GM18517 (cell line): ENCODE data around the gene INTS15.

Experiments
- ATAC-seq: cut with Tn5 transposase; IDR thresholded peaks from one replicate; pipeline ENCODE4 v1.9.1; 2021; ENCODE audit warnings: mild to moderate bottlenecking, moderate library complexity; ENCODE audit not compliant: unreplicated experiment

The INTS15 gene

GRCh38 chr7:6589829-6590644 lies at the start of gene INTS15:
TSS of gene INTS15 (plus strand) at chr7:6590021. CDS start at chr7:6590284, 263 bp downstream.
- peak; percentile 83 for ATAC-seq

GRCh38 chr7:6542368-6542767 lies 47.5 kb upstream of the INTS15 start:
- ATAC-seq, result no peak

- ATAC-seq, result no peak
These were observed 44.3 kb upstream of the INTS15 start for GRCh38 chr7:6545398-6546126.

- no peak for ATAC-seq
These were observed 43.1 kb upstream of the INTS15 start for GRCh38 chr7:6546498-6547251.

- ATAC-seq, result no peak
These were observed 42.4 kb upstream of the INTS15 start for GRCh38 chr7:6547400-6547799.

- ATAC-seq, result no peak
These were observed 38.8 kb upstream of the INTS15 start, which contains the start of gene GRID2IP for GRCh38 chr7:6551016-6551511. TSS of gene GRID2IP (minus strand) at chr7:6551461. CDS start at chr7:6551436, 25 bp downstream.

- no peak for ATAC-seq
These were observed 36.3 kb upstream of the INTS15 start for GRCh38 chr7:6553448-6554044.

- ATAC-seq, result no peak
These were observed 35.0 kb upstream of the INTS15 start for GRCh38 chr7:6554848-6555247.

- no peak for ATAC-seq
These were observed 33.6 kb upstream of the INTS15 start for GRCh38 chr7:6556196-6556595.

GRCh38 chr7:6558837-6559236 lies 31.0 kb upstream of the INTS15 start:
- no peak for ATAC-seq

GRCh38 chr7:6559896-6560295 lies 29.9 kb upstream of the INTS15 start:
- no peak for ATAC-seq

GRCh38 chr7:6562106-6562505 lies 27.7 kb upstream of the INTS15 start:
- ATAC-seq, result no peak

- no peak for ATAC-seq
These were observed 25.7 kb upstream of the INTS15 start for GRCh38 chr7:6563936-6564770.

GRCh38 chr7:6565655-6566054 lies 24.2 kb upstream of the INTS15 start:
- ATAC-seq, result no peak

- ATAC-seq, result no peak
These were observed 21.9 kb upstream of the INTS15 start for GRCh38 chr7:6567886-6568285.

GRCh38 chr7:6571160-6571779 lies 18.6 kb upstream of the INTS15 start:
- ATAC-seq, result no peak

- ATAC-seq, result no peak
These were observed 14.4 kb upstream of the INTS15 start for GRCh38 chr7:6575281-6576023.

- ATAC-seq, result no peak
These were observed 13.6 kb upstream of the INTS15 start for GRCh38 chr7:6576024-6576866.
